Spinal cord (tissue), 10 donors: ENCODE measurements around the gene TTC28. TPM values are rescaled to one million over a fixed set of nuclear protein-coding genes. Genes with fewer than 3 reads are reported as not detected.

Source experiments
- DNase-seq, 6 donors: peaks; one replicate each; pipeline versions ENCODE4 v3.0.0 to v3.0.0-alpha.2; 2013 to 2015; ENCODE audit warnings: low spot score in 6 of 6, low read depth in 4 of 6
- H3K27ac ChIP-seq: one replicate; pipeline ENCODE4 v1.5.1; 2013; ENCODE audit warnings: low read depth, low read length, control low read depth
- H3K27me3 ChIP-seq: one replicate; pipeline ENCODE4 v1.6.1; 2013; ENCODE audit warnings: low read length; ENCODE audit not compliant: control insufficient read depth, insufficient read depth
- H3K36me3 ChIP-seq: one replicate; pipeline ENCODE4 v1.6.1; 2013; ENCODE audit warnings: low read length; ENCODE audit not compliant: control insufficient read depth, insufficient read depth
- H3K4me1 ChIP-seq: one replicate; pipeline ENCODE4 v1.6.1; 2013; ENCODE audit warnings: low read length; ENCODE audit not compliant: control insufficient read depth, insufficient read depth
- H3K4me3 ChIP-seq: one replicate; pipeline ENCODE4 v1.5.1; 2013; ENCODE audit warnings: low read depth, low read length, control low read depth
- H3K9me3 ChIP-seq: one replicate; pipeline ENCODE4 v1.6.1; 2013; ENCODE audit warnings: low read length; ENCODE audit not compliant: control insufficient read depth, insufficient read depth
- WGBS: methylation state at CpG from one replicate; pipeline ENCODE4 v1.1.5; 2013; ENCODE audit warnings: missing lambda C conversion rate; ENCODE audit not compliant: insufficient coverage; 5-methylcytosine and 5-hydroxymethylcytosine counted together
- polyA plus RNA-seq, 2 donors: library from polyadenylated mRNA; unstranded; fragments of 120-200 nt; gene quantifications; one replicate each; pipeline ENCODE4 v1.2.1, GENCODE V29; 2013; ENCODE audit not compliant: insufficient read length in 2 of 2
- total RNA-seq, 2 donors: library from RNA; depleted of rRNA in 1 of 2; stranded (reverse); fragments of 120-200 nt in 1 of 2; fragments of >200 nt in 1 of 2; gene quantifications; one replicate each; pipeline versions ENCODE4 v1.2.3 to v1.2.4, GENCODE V29; 2013 to 2014
- donor health status: healthy.

Gene TTC28
- total and polyA plus RNA-seq, 4 donors, result 19.4 to 44.0 (median 30.4) TPM

DNA sequence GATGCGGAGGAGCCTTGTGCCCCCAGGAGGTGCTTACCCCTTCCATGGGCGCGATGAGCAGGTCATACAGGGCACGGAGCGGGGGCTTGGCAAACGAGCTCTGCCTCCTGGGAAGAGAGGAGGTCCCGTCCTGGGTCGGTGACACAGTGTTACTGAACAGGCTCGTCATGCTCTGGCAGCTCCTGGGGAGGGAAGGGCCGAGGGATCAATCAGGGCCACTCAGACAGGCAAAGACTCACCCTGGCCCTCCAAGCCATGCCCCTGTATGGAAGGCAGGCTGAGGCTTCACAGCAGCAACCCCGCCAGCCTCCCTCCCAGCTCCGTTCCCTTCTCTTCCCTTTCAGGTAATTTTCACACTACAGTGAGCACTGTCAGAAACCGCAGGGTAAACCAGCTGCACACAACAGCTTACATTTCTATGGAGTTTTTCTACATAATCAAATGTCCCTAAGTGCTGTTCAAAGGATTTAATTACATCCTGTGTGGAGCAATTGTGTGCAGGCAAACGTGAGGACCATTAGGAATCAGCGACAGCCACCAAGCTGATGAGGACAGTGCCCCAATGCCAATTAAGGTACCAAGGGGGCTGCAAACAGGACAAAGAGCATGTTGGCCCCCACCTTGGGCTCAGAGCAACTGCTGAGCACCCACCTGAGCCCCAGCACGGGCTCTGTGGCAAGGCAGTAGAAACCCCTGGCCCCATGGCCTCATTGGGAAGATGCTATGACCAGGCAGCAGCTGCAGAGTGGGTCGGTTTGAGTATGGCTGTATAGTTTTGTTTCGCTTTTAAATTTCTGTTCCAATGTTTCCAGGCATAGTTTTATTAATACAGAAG, 665.2 kb downstream of the TTC28 start:
- Histone ChIP-seq H3K4me1 (peaks cover 50% of the 10 kb centered on the region), H3K4me3 (no peak overlapping the region), H3K9me3 (no peaks in the 10 kb centered on the region), H3K27me3 (no peaks in the 10 kb centered on the region), H3K36me3 (peaks cover 40% of the 10 kb centered on the region), H3K27ac (no peak overlapping the region)
- 41% methylated on average over 13 of the region's 18 CpGs for WGBS
- DNase-seq, result peak in 2 of 6 donors; percentile 62 to 91

DNA sequence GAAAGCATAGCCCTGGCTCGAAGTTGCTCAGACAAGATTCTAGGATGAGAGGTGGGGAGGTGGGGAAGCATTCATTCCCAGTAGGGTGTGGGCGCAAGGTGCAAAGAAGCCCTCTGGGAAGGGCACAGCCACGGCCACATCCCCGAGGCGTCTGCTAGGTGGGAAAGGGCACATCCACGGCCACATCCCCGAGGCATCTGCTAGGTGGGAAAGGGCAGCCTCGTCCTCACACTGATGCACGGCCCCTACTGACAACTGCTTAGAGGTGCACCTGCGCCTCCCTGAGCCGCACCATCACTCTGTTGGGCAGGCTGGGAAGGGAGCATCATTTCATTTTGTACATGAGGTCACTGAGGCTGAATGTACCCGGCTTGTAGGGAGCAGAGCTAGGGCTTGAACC, 666.0 kb downstream of the TTC28 start:
- DNase-seq, result no peak

DNA sequence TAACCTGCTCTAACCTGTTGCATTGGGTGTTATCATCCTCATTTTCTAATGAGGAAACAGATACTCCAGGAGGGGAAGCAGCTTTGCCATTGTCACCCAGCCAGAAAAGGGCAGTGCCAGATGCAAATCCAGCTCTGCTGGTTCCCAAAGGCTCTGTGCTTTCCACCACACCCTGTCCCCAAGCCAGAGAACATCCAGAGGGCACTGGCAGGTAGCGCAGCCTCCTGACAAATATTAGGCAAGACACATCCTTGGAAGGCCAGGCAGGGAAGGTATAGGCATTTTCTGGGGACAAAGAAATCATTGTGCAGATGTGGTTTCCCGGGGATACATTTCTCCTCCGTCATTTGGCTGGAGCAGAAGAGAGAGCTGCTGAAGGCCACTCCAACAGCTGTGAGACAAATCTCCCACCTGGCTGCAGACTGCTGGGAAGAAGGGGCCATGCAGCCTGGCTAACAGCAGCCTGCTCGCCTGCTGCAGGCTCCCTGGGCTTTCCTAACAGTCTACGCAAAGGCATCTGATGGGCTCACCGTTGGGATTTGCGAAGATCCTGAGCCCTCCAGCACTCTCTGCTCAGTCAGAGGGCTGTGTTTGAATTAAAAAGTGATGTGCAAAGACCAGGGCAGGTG, 666.7 kb downstream of the TTC28 start:
- Histone ChIP-seq H3K9me3 (no peaks in the 10 kb centered on the region), H3K27me3 (no peaks in the 10 kb centered on the region), H3K36me3 (peaks cover 35% of the 10 kb centered on the region), H3K27ac (no peak overlapping the region), H3K4me3 (no peak overlapping the region), H3K4me1 (peaks cover 53% of the 10 kb centered on the region)
- DNase-seq, result no peak
- 50% methylated on average over 4 of the region's 7 CpGs for WGBS

More for the DNA sequence above, 666.0 kb downstream of the TTC28 start:
- H3K27ac ChIP-seq, result no peak overlapping the region
- no peak overlapping the region for H3K4me3 ChIP-seq
- peaks cover 40% of the 10 kb centered on the region for H3K36me3 ChIP-seq
- 90% methylated on average over 9 of the region's 12 CpGs for WGBS
- H3K9me3 ChIP-seq, result no peaks in the 10 kb centered on the region
- no peaks in the 10 kb centered on the region for H3K27me3 ChIP-seq
- peaks cover 56% of the 10 kb centered on the region for H3K4me1 ChIP-seq

DNA sequence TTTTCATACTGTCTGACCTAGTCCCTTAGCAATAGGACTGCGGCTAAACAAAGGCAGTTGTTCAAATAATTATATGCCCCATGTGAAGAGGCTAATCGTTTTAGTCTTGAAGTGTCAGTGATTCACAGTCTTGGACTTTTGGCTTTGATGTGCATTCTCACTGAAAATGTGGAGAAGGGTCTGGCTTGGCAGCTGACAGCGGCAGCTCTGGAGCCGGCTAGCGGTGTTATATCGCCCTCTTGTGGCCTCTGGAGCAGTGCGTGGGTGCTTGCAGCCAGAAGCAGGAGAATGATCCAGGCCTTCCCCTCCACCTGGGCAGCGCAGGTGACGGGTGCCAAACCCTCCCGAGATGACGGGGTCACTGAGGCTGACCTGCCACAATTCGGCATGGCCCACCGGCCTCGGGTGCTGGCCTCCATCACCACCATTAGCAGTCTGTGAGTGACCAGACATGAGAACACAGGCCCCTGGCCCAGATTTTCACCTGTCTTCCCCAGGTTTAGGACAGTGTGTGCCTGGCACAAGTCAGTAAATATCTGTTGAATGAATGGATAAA, 670.3 kb downstream of the TTC28 start:
- DNase-seq, result peak in 5 of 6 donors; percentile 65 to 95 (median 73)
- H3K27me3 ChIP-seq, result no peaks in the 10 kb centered on the region
- peaks cover 40% of the 10 kb centered on the region for H3K36me3 ChIP-seq
- H3K27ac ChIP-seq, result peak overlapping the region; percentile 12
- peaks cover 25% of the 10 kb centered on the region for H3K4me1 ChIP-seq
- H3K4me3 ChIP-seq, result no peak overlapping the region
- 8% methylated on average over 13 of the region's 14 CpGs for WGBS
- no peaks in the 10 kb centered on the region for H3K9me3 ChIP-seq

DNA sequence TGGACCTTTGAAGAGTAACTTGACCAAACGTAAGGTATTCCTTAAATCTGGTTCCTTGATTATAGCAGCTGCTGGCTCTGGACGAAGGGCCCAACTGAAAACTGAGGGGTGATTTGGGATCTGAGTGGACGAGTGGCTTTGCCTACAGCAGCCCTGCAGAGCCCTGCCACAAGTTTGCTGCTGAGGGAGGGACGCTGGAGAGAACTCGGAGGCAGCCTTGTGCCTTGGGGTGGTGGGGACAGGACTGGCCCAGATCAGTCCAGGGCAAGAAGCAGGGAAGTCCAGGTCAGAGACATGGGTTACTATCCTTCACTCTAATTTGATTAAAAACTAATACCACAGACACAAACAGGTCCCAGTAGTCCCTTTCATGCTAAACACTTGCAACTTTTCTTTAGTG, 671.0 kb downstream of the TTC28 start:
- 82% methylated on average over 5 of the region's 5 CpGs for WGBS
- Histone ChIP-seq H3K4me1 (peaks cover 18% of the 10 kb centered on the region), H3K36me3 (peaks cover 38% of the 10 kb centered on the region), H3K9me3 (no peaks in the 10 kb centered on the region), H3K27ac (peak overlapping the region; percentile 12), H3K4me3 (no peak overlapping the region), H3K27me3 (no peaks in the 10 kb centered on the region)
- DNase-seq, result no peak

DNA sequence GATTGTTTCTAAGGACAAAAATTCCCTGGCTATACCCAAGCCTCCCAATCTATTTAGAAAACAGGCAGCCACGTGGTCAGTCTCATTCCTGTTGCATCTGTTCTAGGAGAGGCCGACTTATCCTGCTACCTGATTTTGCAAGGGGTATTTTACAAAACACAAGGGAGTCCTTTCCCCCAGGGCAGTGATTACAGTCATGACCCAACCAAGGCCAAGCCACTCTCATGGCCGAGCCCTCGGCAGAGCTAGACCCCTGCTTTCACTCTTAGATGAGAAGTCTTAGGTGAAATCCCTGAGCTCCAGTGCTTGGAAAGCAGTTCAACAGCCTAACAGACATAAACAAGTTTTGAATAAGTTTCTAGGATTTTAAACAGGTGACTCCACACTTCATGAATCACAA, 671.6 kb downstream of the TTC28 start:
- WGBS, result 93% methylated on average over 3 of the region's 4 CpGs
- H3K4me3 ChIP-seq, result no peak overlapping the region
- peaks cover 36% of the 10 kb centered on the region for H3K36me3 ChIP-seq
- peaks cover 13% of the 10 kb centered on the region for H3K4me1 ChIP-seq
- no peak for DNase-seq
- H3K27me3 ChIP-seq, result no peaks in the 10 kb centered on the region
- no peak overlapping the region for H3K27ac ChIP-seq
- no peaks in the 10 kb centered on the region for H3K9me3 ChIP-seq

DNA sequence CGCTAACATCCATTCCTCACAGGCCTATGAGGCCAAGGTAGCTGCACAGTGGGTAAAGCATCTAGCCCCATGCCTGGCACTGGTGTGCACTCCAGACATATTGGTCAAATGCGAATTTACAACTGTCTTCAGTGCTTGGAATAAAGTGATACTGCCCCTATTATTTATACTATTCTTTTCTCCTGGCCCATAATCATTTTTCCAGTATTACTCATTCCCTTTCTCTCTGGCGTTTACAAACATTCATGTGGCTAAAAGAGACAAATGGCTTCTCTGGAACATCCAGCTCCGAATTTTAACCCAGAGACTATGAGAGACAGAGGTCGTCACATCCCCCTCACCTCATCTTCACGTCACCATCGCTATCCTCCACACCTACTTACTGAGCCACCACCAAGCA, 673.4 kb downstream of the TTC28 start:
- Histone ChIP-seq H3K36me3 (peaks cover 43% of the 10 kb centered on the region), H3K27me3 (no peaks in the 10 kb centered on the region), H3K4me1 (peaks cover 12% of the 10 kb centered on the region), H3K4me3 (no peak overlapping the region), H3K27ac (no peak overlapping the region), H3K9me3 (no peaks in the 10 kb centered on the region)
- 90% methylated on average over 2 of the region's 7 CpGs for WGBS
- no peak for DNase-seq

DNA sequence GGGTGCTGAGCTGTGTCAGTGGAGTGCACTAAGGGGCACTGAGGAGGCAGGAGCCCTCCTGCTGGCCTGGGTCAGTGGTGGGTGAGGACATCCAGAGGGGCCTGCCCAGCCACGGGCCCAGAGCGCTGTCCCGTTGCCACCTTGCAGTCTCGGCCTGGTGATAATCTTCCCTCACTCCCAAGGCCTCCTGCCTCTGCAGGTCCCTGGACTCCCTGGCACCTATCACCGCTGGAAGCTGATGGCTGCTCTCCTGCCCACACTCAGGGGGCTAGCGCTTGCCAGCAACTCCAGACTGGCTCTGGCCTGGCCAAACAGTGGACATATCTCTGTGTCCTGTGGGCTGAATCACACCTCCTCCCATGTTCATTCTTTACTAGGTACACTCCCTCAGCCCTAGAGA, 674.1 kb downstream of the TTC28 start:
- Histone ChIP-seq H3K27ac (no peak overlapping the region), H3K4me3 (no peak overlapping the region), H3K9me3 (no peaks in the 10 kb centered on the region), H3K36me3 (peaks cover 46% of the 10 kb centered on the region), H3K27me3 (no peaks in the 10 kb centered on the region), H3K4me1 (peaks cover 12% of the 10 kb centered on the region)
- no peak for DNase-seq
- WGBS, result 88% methylated on average over 6 of the region's 6 CpGs

DNA sequence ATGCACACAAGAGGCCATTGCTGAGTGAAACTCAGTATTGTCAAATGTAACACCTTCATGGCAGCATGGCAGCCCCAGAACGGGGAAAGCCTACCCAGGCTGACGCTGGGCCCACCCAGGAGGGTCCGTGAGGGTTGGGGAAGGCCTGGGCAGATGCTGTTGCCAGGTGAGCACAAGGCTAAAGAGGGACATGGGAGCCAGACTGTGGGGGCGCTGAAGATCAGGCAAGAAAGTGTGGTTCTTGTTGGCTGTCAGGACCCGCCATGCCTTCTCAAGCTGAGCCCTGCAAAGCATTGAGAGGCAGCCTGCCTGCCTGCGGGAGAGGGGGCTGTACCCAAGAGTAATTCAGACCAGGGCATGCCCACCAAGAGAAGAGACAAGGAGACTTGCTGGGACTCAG, 675.6 kb downstream of the TTC28 start:
- Histone ChIP-seq H3K4me3 (no peak overlapping the region), H3K4me1 (peaks cover 5% of the 10 kb centered on the region), H3K27me3 (no peaks in the 10 kb centered on the region), H3K9me3 (no peaks in the 10 kb centered on the region), H3K27ac (no peak overlapping the region), H3K36me3 (peaks cover 55% of the 10 kb centered on the region)
- 89% methylated on average over 6 of the region's 6 CpGs for WGBS
- no peak for DNase-seq
